ENCODE results near the gene GSTT2B. TPM values are rescaled to one million over a fixed set of nuclear protein-coding genes. Genes with fewer than 3 reads are reported as not detected.
"Not testable (repeated sequence)": the region's sequence is repeated elsewhere in the genome, so short reads cannot be mapped to it uniquely, and the experiment has no call there.

The GSTT2B gene
- total and polyA plus RNA-seq, 2 experiments from 2014 or later = 1.3 to 3.0 TPM

- Histone ChIP-seq H3K4me2 (no peak overlapping the region), H4K20me1 (ENCODE audit: insufficient read depth, poor library complexity, severe bottlenecking) (peaks cover 3% of the 10 kb centered on the region), H2AFZ (no peak overlapping the region), H3K9me3 (ENCODE audit: low read depth) (no peaks in the 10 kb centered on the region), H3K4me1 (ENCODE audit: insufficient read depth) (no peaks in the 10 kb centered on the region), H3K27ac (no peak overlapping the region), H3K79me2 (no peaks in the 10 kb centered on the region), H3K27me3 (no peaks in the 10 kb centered on the region), H3K36me3 (replicated peaks; ENCODE audit: insufficient read depth, low read depth) (no peaks in the 10 kb centered on the region), H3K9me2 (replicated peaks; ENCODE audit: insufficient read depth) (no peaks in the 10 kb centered on the region), H3K4me3 (no peak overlapping the region)
- TF ChIP-seq EZH2phosphoT487 (IDR thresholded peaks at IDR 0.05; ENCODE audit: low read depth, severe bottlenecking, unreplicated experiment) = no peak
- no peak for TF ChIP-seq EZH2 (IDR thresholded peaks at IDR 0.05; ENCODE audit: borderline replicate concordance)
- TF ChIP-seq CTCF (IDR thresholded peaks at IDR 0.05; ENCODE audit: poor library complexity) = no peak
- peak; percentile 2 for DNase-seq (ENCODE audit: low spot score)
- WGBS (ENCODE audit: low lambda C conversion rate, missing lambda C conversion rate) = 92% methylated on average over 6 of the region's 6 CpGs
These were observed 10.0 kb upstream of the GSTT2B start for GRCh38 chr22:23970816-23971486.

- Histone ChIP-seq H3K9me2 (replicated peaks; ENCODE audit: insufficient read depth) (no peaks in the 10 kb centered on the region), H3K4me2 (no peak overlapping the region), H3K27me3 (no peaks in the 10 kb centered on the region), H3K4me3 (no peak overlapping the region), H3K27ac (no peak overlapping the region), H3K79me2 (no peaks in the 10 kb centered on the region), H2AFZ (no peak overlapping the region), H3K36me3 (replicated peaks; ENCODE audit: insufficient read depth, low read depth) (no peaks in the 10 kb centered on the region), H3K9me3 (ENCODE audit: low read depth) (no peaks in the 10 kb centered on the region), H3K4me1 (ENCODE audit: insufficient read depth) (no peaks in the 10 kb centered on the region), H4K20me1 (ENCODE audit: insufficient read depth, poor library complexity, severe bottlenecking) (peaks cover 3% of the 10 kb centered on the region)
- DNase-seq (ENCODE audit: low spot score) = no peak
- 98% methylated on average over 5 of the region's 5 CpGs for WGBS (ENCODE audit: low lambda C conversion rate, missing lambda C conversion rate)
- no peak for TF ChIP-seq EZH2phosphoT487 (IDR thresholded peaks at IDR 0.05; ENCODE audit: low read depth, severe bottlenecking, unreplicated experiment)
- no peak for TF ChIP-seq EZH2 (IDR thresholded peaks at IDR 0.05; ENCODE audit: borderline replicate concordance)
- TF ChIP-seq CTCF (IDR thresholded peaks at IDR 0.05; ENCODE audit: poor library complexity) = no peak
These were observed 9.2 kb upstream of the GSTT2B start for GRCh38 chr22:23970201-23970641.

- Histone ChIP-seq H4K20me1 (ENCODE audit: insufficient read depth, poor library complexity, severe bottlenecking) (peaks cover 3% of the 10 kb centered on the region), H3K9me3 (ENCODE audit: low read depth) (no peaks in the 10 kb centered on the region), H3K9me2 (replicated peaks; ENCODE audit: insufficient read depth) (no peaks in the 10 kb centered on the region), H3K4me1 (ENCODE audit: insufficient read depth) (no peaks in the 10 kb centered on the region), H3K4me3 (no peak overlapping the region), H3K36me3 (replicated peaks; ENCODE audit: insufficient read depth, low read depth) (no peaks in the 10 kb centered on the region), H3K27ac (no peak overlapping the region), H2AFZ (no peak overlapping the region), H3K27me3 (no peaks in the 10 kb centered on the region), H3K4me2 (no peak overlapping the region), H3K79me2 (no peaks in the 10 kb centered on the region)
- WGBS (ENCODE audit: low lambda C conversion rate, missing lambda C conversion rate) = 95% methylated on average over 3 of the region's 3 CpGs
- no peak for DNase-seq (ENCODE audit: low spot score)
- no peak for TF ChIP-seq EZH2 (IDR thresholded peaks at IDR 0.05; ENCODE audit: borderline replicate concordance)
- no peak for TF ChIP-seq EZH2phosphoT487 (IDR thresholded peaks at IDR 0.05; ENCODE audit: low read depth, severe bottlenecking, unreplicated experiment)
- TF ChIP-seq CTCF (IDR thresholded peaks at IDR 0.05; ENCODE audit: poor library complexity) = no peak
These were observed 8.1 kb upstream of the GSTT2B start for GRCh38 chr22:23969071-23969470.

GRCh38 chr22:23966568-23966967 is 5.6 kb upstream of the GSTT2B start, which contains the start of gene DDTL:
TSS of gene DDTL (plus strand) at chr22:23966888. CDS start at chr22:23966915, 27 bp downstream.
- not testable (repeated sequence) for H4K20me1 ChIP-seq (ENCODE audit: insufficient read depth, poor library complexity, severe bottlenecking); H3K4me2 ChIP-seq; H3K4me3 ChIP-seq; DNase-seq (ENCODE audit: low spot score); H3K79me2 ChIP-seq; H3K4me1 ChIP-seq (ENCODE audit: insufficient read depth); H2AFZ ChIP-seq; H3K36me3 ChIP-seq (replicated peaks; ENCODE audit: insufficient read depth, low read depth); H3K9me3 ChIP-seq (ENCODE audit: low read depth); H3K27ac ChIP-seq; H3K9me2 ChIP-seq (replicated peaks; ENCODE audit: insufficient read depth); H3K27me3 ChIP-seq
- WGBS (ENCODE audit: low lambda C conversion rate, missing lambda C conversion rate) = no CpG with 5 or more reads among the region's 30 CpGs

- DNase-seq (ENCODE audit: low spot score); H3K79me2 ChIP-seq; H2AFZ ChIP-seq; H3K4me1 ChIP-seq (ENCODE audit: insufficient read depth); H3K36me3 ChIP-seq (replicated peaks; ENCODE audit: insufficient read depth, low read depth); H3K4me2 ChIP-seq; H3K27ac ChIP-seq; H3K4me3 ChIP-seq; H4K20me1 ChIP-seq (ENCODE audit: insufficient read depth, poor library complexity, severe bottlenecking); H3K27me3 ChIP-seq; H3K9me2 ChIP-seq (replicated peaks; ENCODE audit: insufficient read depth); H3K9me3 ChIP-seq (ENCODE audit: low read depth): not testable (repeated sequence)
- no CpG with 5 or more reads among the region's 18 CpGs for whole genome bisulfite sequencing (ENCODE audit: low lambda C conversion rate, missing lambda C conversion rate)
These were observed 5.1 kb upstream of the GSTT2B start for GRCh38 chr22:23966094-23966493.

Measured in hepatocyte (in vitro differentiated cells).